ENCODE results near the gene TBC1D2. TPM values are rescaled to one million over a fixed set of nuclear protein-coding genes. Genes with fewer than 3 reads are reported as not detected.

The TBC1D2 gene
- total RNA-seq, 1 donor from 2014 or later, result 2.3 TPM

DNA sequence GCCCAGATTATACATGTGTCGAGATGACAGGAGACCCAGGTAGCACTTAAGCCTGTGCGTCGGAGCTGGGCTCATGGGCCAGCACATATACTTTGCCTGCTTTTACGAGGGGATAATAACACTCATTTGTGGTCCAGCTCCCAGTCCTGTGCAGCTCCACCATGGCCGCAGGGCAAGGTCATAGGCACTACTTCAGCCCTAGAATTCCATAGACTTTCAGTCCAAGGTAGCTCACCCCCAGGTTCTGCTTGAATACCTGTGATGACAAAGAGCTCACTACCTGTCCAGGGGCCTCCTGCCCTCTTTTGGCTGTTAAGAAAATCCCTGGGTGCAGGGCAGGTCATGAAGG is 64.7 kb downstream of the TBC1D2 start:
- TF ChIP-seq, protein P1, sequence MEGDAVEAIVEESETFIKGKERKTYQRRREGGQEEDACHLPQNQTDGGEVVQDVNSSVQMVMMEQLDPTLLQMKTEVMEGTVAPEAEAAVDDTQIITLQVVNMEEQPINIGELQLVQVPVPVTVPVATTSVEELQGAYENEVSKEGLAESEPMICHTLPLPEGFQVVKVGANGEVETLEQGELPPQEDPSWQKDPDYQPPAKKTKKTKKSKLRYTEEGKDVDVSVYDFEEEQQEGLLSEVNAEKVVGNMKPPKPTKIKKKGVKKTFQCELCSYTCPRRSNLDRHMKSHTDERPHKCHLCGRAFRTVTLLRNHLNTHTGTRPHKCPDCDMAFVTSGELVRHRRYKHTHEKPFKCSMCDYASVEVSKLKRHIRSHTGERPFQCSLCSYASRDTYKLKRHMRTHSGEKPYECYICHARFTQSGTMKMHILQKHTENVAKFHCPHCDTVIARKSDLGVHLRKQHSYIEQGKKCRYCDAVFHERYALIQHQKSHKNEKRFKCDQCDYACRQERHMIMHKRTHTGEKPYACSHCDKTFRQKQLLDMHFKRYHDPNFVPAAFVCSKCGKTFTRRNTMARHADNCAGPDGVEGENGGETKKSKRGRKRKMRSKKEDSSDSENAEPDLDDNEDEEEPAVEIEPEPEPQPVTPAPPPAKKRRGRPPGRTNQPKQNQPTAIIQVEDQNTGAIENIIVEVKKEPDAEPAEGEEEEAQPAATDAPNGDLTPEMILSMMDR (IDR thresholded peaks at IDR 0.05; ENCODE audit: unreplicated experiment), result no peak
- DNase-seq (ENCODE audit: low spot score), result no peak
- no peaks in the 10 kb centered on the region for H3K36me3 Mint-ChIP-seq (ENCODE audit: low read depth, unreplicated experiment)
- no peak overlapping the region for H3K4me3 Mint-ChIP-seq (ENCODE audit: unreplicated experiment)
- H3K27ac Mint-ChIP-seq (ENCODE audit: unreplicated experiment), result no peak overlapping the region
- peaks cover 8% of the 10 kb centered on the region for H3K27me3 Mint-ChIP-seq (ENCODE audit: unreplicated experiment)
- peaks cover 5% of the 10 kb centered on the region for H3K4me1 Mint-ChIP-seq (ENCODE audit: unreplicated experiment)
- H3K9me3 Mint-ChIP-seq (ENCODE audit: unreplicated experiment), result no peaks in the 10 kb centered on the region

DNA sequence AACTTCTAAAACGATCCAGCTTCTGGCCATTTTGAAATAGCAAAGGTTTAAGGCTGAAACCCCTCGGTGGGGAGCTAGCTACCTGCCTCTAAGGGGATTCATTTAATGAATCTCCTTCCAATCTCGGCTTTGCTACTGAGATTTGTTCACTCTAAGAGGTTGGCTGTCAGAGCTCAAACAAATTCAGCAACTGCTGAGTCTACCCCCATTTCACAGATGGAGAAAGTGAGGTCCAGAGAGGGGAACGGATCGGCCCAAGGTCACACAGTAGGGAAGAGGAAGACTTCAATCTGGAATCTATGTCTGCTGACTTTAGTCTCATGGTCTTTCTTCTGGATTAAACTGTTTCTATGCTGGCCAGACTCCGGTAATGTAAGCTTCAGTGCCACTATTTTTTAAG is 66.0 kb downstream of the TBC1D2 start:
- DNase-seq (ENCODE audit: low spot score), result no peak
- Mint-ChIP-seq H3K9me3 (ENCODE audit: unreplicated experiment) (no peaks in the 10 kb centered on the region), H3K4me1 (ENCODE audit: unreplicated experiment) (peaks cover 5% of the 10 kb centered on the region), H3K27ac (ENCODE audit: unreplicated experiment) (no peak overlapping the region), H3K4me3 (ENCODE audit: unreplicated experiment) (no peak overlapping the region), H3K27me3 (ENCODE audit: unreplicated experiment) (peaks cover 4% of the 10 kb centered on the region), H3K36me3 (ENCODE audit: low read depth, unreplicated experiment) (no peaks in the 10 kb centered on the region)
- TF ChIP-seq, protein P1 (IDR thresholded peaks at IDR 0.05; ENCODE audit: unreplicated experiment), result no peak

DNA sequence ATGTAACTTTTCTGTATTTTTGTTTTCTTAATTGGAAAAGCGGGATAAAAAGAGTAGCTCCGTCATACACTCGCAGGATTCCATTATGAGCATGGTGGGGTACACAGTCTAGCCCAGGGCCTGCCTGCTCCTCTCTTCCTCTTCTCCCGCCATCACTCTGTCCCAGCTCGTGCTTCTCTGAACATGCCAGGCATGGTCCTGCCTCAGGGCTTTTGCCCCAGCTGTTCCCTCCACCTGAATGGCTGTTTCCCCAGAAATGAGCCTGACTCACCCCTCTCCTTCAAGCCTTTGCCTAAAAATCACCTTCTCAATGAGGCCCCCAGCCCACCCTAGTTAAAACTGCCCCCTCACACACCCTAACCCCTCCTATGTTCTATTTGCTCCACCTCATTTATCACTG is 67.5 kb downstream of the TBC1D2 start:
- Mint-ChIP-seq H3K4me3 (ENCODE audit: unreplicated experiment) (no peak overlapping the region), H3K36me3 (ENCODE audit: low read depth, unreplicated experiment) (no peaks in the 10 kb centered on the region), H3K27me3 (ENCODE audit: unreplicated experiment) (peaks cover 2% of the 10 kb centered on the region), H3K4me1 (ENCODE audit: unreplicated experiment) (no peaks in the 10 kb centered on the region), H3K9me3 (ENCODE audit: unreplicated experiment) (no peaks in the 10 kb centered on the region), H3K27ac (ENCODE audit: unreplicated experiment) (no peak overlapping the region)
- DNase-seq (ENCODE audit: low spot score), result no peak
- TF ChIP-seq, protein P1 (IDR thresholded peaks at IDR 0.05; ENCODE audit: unreplicated experiment), result no peak

- Mint-ChIP-seq H3K9me3 (ENCODE audit: unreplicated experiment) (no peaks in the 10 kb centered on the region), H3K27me3 (ENCODE audit: unreplicated experiment) (peaks cover 4% of the 10 kb centered on the region), H3K4me1 (ENCODE audit: unreplicated experiment) (no peaks in the 10 kb centered on the region), H3K4me3 (ENCODE audit: unreplicated experiment) (no peak overlapping the region), H3K27ac (ENCODE audit: unreplicated experiment) (no peak overlapping the region), H3K36me3 (ENCODE audit: low read depth, unreplicated experiment) (no peaks in the 10 kb centered on the region)
- DNase-seq (ENCODE audit: low spot score), result no peak
- TF ChIP-seq, protein P1 (IDR thresholded peaks at IDR 0.05; ENCODE audit: unreplicated experiment), result no peak
Observed at GRCh38 chr9:98186236-98186635, 69.2 kb downstream of the TBC1D2 start.

DNA sequence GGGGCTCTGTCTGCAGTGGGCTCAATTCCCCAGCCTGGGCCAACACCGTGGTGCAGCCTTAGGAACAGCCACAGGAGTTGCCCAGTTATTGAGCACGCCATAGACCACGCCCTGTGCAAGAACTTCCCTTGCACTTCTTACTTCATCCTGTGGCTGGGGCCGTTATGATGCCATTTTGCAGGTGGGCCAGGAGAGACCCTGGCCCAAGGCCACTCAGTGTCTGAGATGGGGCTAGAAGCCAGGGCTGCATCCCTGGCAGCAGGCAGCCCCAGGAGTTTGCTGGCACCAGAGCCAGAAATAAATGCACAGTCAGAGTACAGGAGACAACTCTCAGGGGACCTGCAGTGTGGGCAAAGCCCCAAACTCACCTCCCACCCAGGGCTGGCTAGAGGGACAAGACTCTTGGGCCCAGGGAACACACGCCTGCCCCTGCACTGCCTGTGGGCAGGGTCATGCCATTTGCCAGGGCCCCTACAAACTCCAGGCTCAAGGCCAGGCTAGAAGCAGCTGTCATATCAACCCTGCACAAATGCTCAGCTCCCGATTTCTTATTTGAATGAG is 69.8 kb downstream of the TBC1D2 start:
- H3K27ac Mint-ChIP-seq (ENCODE audit: unreplicated experiment), result no peak overlapping the region
- no peak overlapping the region for H3K4me3 Mint-ChIP-seq (ENCODE audit: unreplicated experiment)
- TF ChIP-seq, protein P1 (IDR thresholded peaks at IDR 0.05; ENCODE audit: unreplicated experiment), result no peak
- H3K36me3 Mint-ChIP-seq (ENCODE audit: low read depth, unreplicated experiment), result no peaks in the 10 kb centered on the region
- peaks cover 4% of the 10 kb centered on the region for H3K27me3 Mint-ChIP-seq (ENCODE audit: unreplicated experiment)
- DNase-seq (ENCODE audit: low spot score), result no peak
- H3K9me3 Mint-ChIP-seq (ENCODE audit: unreplicated experiment), result no peaks in the 10 kb centered on the region
- no peaks in the 10 kb centered on the region for H3K4me1 Mint-ChIP-seq (ENCODE audit: unreplicated experiment)
